ENCODE results near the gene PUS3. TPM values are rescaled to one million over a fixed set of nuclear protein-coding genes. Genes with fewer than 3 reads are reported as not detected.

Gene PUS3
- total RNA-seq, 1 experiment from 2014 or later, result 18.6 TPM

GRCh38 chr11:125949271-125950177 is 46.5 kb upstream of the PUS3 start:
- Mint-ChIP-seq H3K4me3 (no peak overlapping the region), H3K27me3 (ENCODE audit: low read depth) (no peaks in the 10 kb centered on the region), H3K9me3 (no peaks in the 10 kb centered on the region), H3K27ac (peak overlapping the region; percentile 78; the same call in 1 of the 2 replicates), H3K36me3 (no peaks in the 10 kb centered on the region), H3K4me1 (peaks cover 7% of the 10 kb centered on the region; the same call in 1 of the 2 replicates)
- DNase-seq (ENCODE audit: low spot score), result no peak
- CTCF ChIA-PET, result interaction anchor here (1.8 kb wide), 1 partner anchor 8 kb away, joined by 9 read pairs; no protein-coding TSS in a partner anchor
- POLR2A ChIA-PET, result no interaction called here
- ATAC-seq, result no peak
- TF ChIP-seq OVOL2 (CRISPR knock-in tag; IDR thresholded peaks at IDR 0.05; ENCODE audit: borderline replicate concordance) (no peak), PREB (CRISPR knock-in tag; IDR thresholded peaks at IDR 0.05; ENCODE audit: borderline replicate concordance) (no peak), PRRX2 (CRISPR knock-in tag; IDR thresholded peaks at IDR 0.05) (no peak), CREB1 (CRISPR knock-in tag; IDR thresholded peaks at IDR 0.05) (no peak), NR3C1 (CRISPR knock-in tag; conservative IDR thresholded peaks at IDR 0.05; ENCODE audit: low read depth) (no peak), NFYB (CRISPR knock-in tag; conservative IDR thresholded peaks at IDR 0.05; ENCODE audit: low read depth) (no peak), ZNF219 (CRISPR knock-in tag; IDR thresholded peaks at IDR 0.05; ENCODE audit: borderline replicate concordance) (no peak), ZMAT4 (CRISPR knock-in tag; IDR thresholded peaks at IDR 0.05) (no peak), ERG (CRISPR knock-in tag; IDR thresholded peaks at IDR 0.05) (no peak)

- POLR2A ChIA-PET, result no interaction called here
- no peak for DNase-seq (ENCODE audit: low spot score)
- Mint-ChIP-seq H3K27me3 (ENCODE audit: low read depth) (no peaks in the 10 kb centered on the region; the same call in 1 of the 2 replicates), H3K36me3 (no peaks in the 10 kb centered on the region), H3K27ac (no peak overlapping the region), H3K4me1 (peaks cover 7% of the 10 kb centered on the region; the same call in 1 of the 2 replicates), H3K9me3 (no peaks in the 10 kb centered on the region), H3K4me3 (no peak overlapping the region)
- TF ChIP-seq FOXK1 (CRISPR knock-in tag; IDR thresholded peaks at IDR 0.05), result no peak
- TF ChIP-seq E2F1 (CRISPR knock-in tag; IDR thresholded peaks at IDR 0.05), result no peak
- no peak for ATAC-seq
- CTCF ChIA-PET, result no interaction called here
Observed at GRCh38 chr11:125948278-125949051, 45.5 kb upstream of the PUS3 start.

GRCh38 chr11:125947419-125948277 is 44.6 kb upstream of the PUS3 start:
- TF ChIP-seq SMAD4 (CRISPR knock-in tag; IDR thresholded peaks at IDR 0.05) (no peak), RELA (CRISPR knock-in tag; IDR thresholded peaks at IDR 0.05; ENCODE audit: borderline replicate concordance) (no peak), FOXJ3 (CRISPR knock-in tag; IDR thresholded peaks at IDR 0.05; ENCODE audit: borderline replicate concordance) (no peak), OVOL2 (CRISPR knock-in tag; IDR thresholded peaks at IDR 0.05; ENCODE audit: borderline replicate concordance) (no peak), ZNF396 (CRISPR knock-in tag; IDR thresholded peaks at IDR 0.05; ENCODE audit: borderline replicate concordance) (no peak), STAT6 (CRISPR knock-in tag; conservative IDR thresholded peaks at IDR 0.05; ENCODE audit: low read depth) (no peak)
- Mint-ChIP-seq H3K9me3 (no peaks in the 10 kb centered on the region), H3K27ac (no peak overlapping the region), H3K27me3 (ENCODE audit: low read depth) (no peaks in the 10 kb centered on the region; the same call in 1 of the 2 replicates), H3K4me3 (no peak overlapping the region), H3K4me1 (peaks cover 7% of the 10 kb centered on the region; the same call in 1 of the 2 replicates), H3K36me3 (no peaks in the 10 kb centered on the region)
- CTCF ChIA-PET, result no interaction called here
- ATAC-seq, result no peak
- no peak for DNase-seq (ENCODE audit: low spot score)
- POLR2A ChIA-PET, result no interaction called here
